Subcutaneous adipose tissue (tissue), 4 donors: ENCODE data around the gene MCOLN1. TPM values are rescaled to one million over a fixed set of nuclear protein-coding genes. Genes with fewer than 3 reads are reported as not detected.

ENCODE experiments used
- CTCF ChIP-seq: fragments of 450-650 bp; IDR thresholded peaks from one replicate; pipeline ENCODE4 v1.5.1; 2016; ENCODE audit warnings: low read depth, mild to moderate bottlenecking, control low read depth, antibody characterized with exemption, moderate library complexity
- total RNA-seq, 4 donors: library from RNA; depleted of rRNA; stranded (reverse); fragments of >200 nt; gene quantifications; one replicate each; pipeline ENCODE4 v1.1.0, GENCODE V29; 2016

Gene MCOLN1
- 10 to 100 TPM; 28.6 to 50.8 (median 30.2) TPM for total RNA-seq

DNA sequence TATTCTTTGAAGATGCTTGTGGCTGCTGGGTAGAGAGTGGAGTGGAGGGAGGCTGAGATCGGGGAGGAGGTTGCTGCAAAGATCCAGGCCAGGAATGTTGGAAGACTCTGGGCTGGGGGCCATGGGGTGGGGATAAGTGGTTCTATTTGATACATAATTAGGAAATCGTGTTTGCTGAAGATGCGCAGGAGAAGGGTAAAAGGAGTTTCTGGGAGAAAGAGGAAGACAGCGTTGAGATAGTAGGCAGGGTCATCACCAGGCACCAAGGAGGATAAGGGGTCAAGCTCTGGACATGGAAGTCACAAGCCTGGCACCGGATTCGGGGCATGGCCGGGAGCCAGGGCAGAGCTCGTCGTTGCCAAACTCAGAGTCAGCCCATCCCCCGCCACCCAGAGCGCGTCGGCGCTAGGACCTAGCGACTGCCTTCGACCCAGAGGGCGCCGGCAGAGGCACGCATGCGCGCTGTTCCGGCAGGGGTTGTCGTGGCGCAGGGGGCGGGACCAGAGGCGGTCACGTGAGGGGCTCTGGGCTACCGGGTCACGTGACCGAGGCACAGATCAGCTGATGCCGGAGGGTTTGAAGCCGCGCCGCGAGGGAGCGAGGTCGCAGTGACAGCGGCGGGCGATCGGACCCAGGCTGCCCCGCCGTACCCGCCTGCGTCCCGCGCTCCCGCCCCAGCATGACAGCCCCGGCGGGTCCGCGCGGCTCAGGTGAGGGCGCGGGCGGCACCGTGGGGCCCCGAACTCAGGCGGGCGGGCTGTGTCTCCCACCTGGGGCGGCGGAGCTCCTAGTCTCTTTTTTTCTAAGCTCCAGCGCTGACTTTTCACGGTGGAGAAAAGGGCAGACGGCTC is at the start of gene MCOLN1:
Gene MCOLN1 (plus strand): TSS at position 553 of the 851 bp plus-strand sequence. CDS start 127 bp downstream, at position 680.
- TF ChIP-seq CTCF = no peak

DNA sequence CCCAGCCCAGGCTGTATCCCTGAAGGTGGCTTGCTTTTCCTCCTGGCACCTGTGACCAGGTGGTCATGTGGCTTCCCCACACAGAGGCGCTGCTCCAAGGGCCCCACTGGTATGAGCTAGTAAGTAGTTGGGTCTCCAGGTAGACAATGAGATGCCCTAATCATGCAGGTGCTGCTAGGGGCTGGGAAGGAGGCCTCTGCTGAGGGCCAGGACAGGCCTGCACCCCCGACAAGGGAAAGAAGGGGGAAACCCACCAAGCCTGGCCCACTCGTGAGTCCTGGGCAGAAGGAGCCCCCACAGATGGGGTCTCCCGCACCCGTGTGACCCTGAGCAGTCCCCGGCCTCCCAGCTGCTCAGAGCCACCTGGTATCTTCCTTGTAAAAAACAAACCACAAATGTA is 46.8 kb upstream of the MCOLN1 start:
- TF ChIP-seq CTCF = no peak

- no peak for TF ChIP-seq CTCF
These were observed 46.2 kb upstream of the MCOLN1 start for GRCh38 chr19:7476241-7476640.

DNA sequence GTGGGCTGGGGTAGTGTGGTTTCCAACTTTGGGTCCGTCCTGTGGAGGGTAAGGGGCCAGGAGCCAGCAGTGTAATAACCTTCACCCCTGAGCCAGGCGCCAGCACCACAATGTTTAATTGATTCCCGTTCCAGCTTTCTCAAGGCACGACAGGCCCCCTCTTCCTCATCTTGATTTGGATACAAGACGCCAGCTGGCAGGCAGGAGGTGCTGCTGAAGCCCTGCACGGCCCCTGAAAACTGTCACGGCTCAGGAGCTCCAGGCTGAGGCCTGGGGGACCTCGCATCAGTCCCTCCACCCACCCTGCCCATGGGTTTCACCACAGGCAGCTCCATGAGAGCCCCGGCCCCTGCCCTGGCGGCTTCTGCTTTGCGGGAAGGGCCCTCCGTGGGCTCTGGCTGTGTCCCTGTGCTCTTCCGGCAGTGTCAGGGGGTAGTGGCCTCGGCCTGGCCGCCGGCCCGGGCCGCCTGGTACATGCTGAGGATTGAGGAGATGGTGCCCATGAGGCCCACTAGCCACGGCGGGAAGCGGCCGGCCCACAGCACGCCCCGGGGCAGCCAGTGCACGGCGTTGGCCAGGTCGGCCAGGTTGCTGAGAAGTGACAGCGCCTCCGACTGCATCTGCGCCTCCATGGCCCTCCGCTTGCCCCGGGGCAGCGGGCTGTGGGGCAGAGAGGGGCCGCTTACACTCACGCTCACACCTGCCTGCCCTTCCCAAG is 45.5 kb upstream of the MCOLN1 start:
- TF ChIP-seq CTCF = no peak

GRCh38 chr19:7477758-7478157 is 44.7 kb upstream of the MCOLN1 start:
- no peak for TF ChIP-seq CTCF

- no peak for TF ChIP-seq CTCF
These were observed 44.1 kb upstream of the MCOLN1 start for GRCh38 chr19:7478173-7478842.

DNA sequence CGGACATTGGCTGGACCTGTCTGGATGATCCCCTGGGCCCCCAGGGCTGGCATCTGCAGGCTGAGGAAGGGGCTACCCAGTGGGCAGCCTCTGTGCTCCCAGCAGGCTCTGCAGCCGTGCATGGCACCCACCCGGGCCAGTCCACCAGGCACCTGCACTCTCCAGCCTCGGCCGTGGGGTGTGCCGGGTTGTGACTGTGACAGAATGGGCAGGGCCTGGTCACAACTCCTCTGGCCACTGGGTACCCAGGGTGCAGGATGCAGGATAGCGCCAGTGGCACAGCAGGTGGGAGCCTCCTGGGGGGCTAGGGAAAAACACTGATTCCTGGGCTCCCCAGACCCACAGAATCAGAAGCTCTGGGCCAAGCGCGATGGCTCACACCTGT is 43.6 kb upstream of the MCOLN1 start:
- TF ChIP-seq CTCF = no peak
